ENCODE measurements around the gene MANEA.
"Not testable (repeated sequence)": the region's sequence is repeated elsewhere in the genome, so short reads cannot be mapped to it uniquely, and the experiment has no call there.

MANEA gene

DNA sequence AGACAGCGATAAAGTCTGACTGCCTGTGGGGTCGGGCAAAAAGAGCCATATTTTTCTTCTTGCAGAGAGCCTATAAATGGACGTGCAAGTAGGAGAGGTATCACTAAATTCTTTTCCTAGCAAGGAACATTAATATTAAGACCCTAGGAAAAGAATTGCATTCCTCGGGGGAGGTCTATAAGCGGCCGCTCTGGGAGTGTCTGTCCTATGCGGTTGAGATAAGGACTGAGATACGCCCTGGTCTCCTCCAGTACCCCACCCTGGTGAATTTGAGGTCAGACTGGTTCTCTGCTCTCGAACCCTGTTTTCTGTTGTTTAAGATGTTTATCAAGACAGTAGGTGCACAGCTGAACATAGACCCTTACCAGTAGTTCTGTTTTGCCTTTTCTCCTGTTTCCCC lies 6.9 kb downstream of the MANEA start:
- not testable (repeated sequence) for DNase-seq (ENCODE audit: low spot score); H3K23ac ChIP-seq (ENCODE audit: low read depth, low read length, poor library complexity); H3K9ac ChIP-seq (ENCODE audit: low read depth, low read length, poor library complexity); H3K4ac ChIP-seq (ENCODE audit: low read length); H3K79me1 ChIP-seq (ENCODE audit: low read depth, low read length); H3K36me3 ChIP-seq (replicated peaks in 1 of 2; ENCODE audit: control insufficient read depth in 2 of 2, insufficient read depth in 2 of 2, low read length in 2 of 2); H2BK15ac ChIP-seq (ENCODE audit: low read length); H3K14ac ChIP-seq (ENCODE audit: low read length); H2AK5ac ChIP-seq (ENCODE audit: low read depth, low read length); H4K91ac ChIP-seq (ENCODE audit: low read depth, low read length, poor library complexity); H3K4me1 ChIP-seq (ENCODE audit: control insufficient read depth in 2 of 2, insufficient read depth in 1 of 2, low read depth in 1 of 2, low read length in 2 of 2); H3K4me2 ChIP-seq (ENCODE audit: insufficient read depth, low read length, poor library complexity, severe bottlenecking); H2BK12ac ChIP-seq (ENCODE audit: low read length); H3K9me3 ChIP-seq (replicated peaks in 1 of 2; ENCODE audit: control insufficient read depth in 2 of 2, insufficient read depth in 1 of 2, low read depth in 1 of 2, low read length in 2 of 2); H3K4me3 ChIP-seq (ENCODE audit: low read length in 2 of 2); H2BK5ac ChIP-seq (ENCODE audit: low read length); H3K27me3 ChIP-seq (ENCODE audit: control insufficient read depth in 3 of 3, insufficient read depth in 3 of 3, low read depth in 1 of 3, low read length in 3 of 3); H4K8ac ChIP-seq (ENCODE audit: low read depth, low read length); H3K27ac ChIP-seq (replicated peaks; ENCODE audit: low read length); H3K18ac ChIP-seq (ENCODE audit: low read length); H2BK120ac ChIP-seq (ENCODE audit: low read depth, low read length); H2AFZ ChIP-seq (ENCODE audit: low read length)
- no CpG with 5 or more reads among the region's 9 CpGs for WGBS, 2 donors (ENCODE audit: extremely low coverage in 2 of 2, insufficient read length in 2 of 2, insufficient replicate concordance in 1 of 2)

DNA sequence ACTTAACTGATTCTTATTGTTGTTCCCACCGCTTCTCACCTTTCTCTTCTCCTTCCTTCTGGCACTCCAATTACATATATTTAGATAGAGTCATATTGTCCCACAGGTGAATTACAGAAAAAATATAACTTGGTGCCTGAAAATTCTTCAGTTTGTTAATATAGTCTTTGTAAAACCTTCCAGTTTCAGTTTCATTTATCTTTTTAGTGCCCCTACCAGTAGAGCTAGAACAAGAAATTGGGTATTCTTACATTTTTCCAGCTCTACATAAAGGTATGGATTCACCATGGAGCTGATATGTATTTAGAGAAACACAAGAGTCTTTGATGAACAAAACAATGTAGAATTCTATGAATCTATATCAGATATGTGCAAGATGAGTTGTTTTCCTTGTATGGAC lies 10.7 kb downstream of the MANEA start:
- Histone ChIP-seq H3K36me3 (replicated peaks in 1 of 2; ENCODE audit: control insufficient read depth in 2 of 2, insufficient read depth in 2 of 2, low read length in 2 of 2) (peaks cover 0 to 6% of the 10 kb centered on the region in 2 donors), H2BK120ac (ENCODE audit: low read depth, low read length) (no peak overlapping the region), H3K4me2 (ENCODE audit: insufficient read depth, low read length, poor library complexity, severe bottlenecking) (no peak overlapping the region), H3K9me3 (replicated peaks in 1 of 2; ENCODE audit: control insufficient read depth in 2 of 2, insufficient read depth in 1 of 2, low read depth in 1 of 2, low read length in 2 of 2) (peaks cover 0 to 7% of the 10 kb centered on the region in 2 donors), H2AFZ (ENCODE audit: low read length) (no peak overlapping the region), H2BK5ac (ENCODE audit: low read length) (no peak overlapping the region), H3K23ac (ENCODE audit: low read depth, low read length, poor library complexity) (no peak overlapping the region), H4K8ac (ENCODE audit: low read depth, low read length) (no peak overlapping the region), H3K4me3 (ENCODE audit: low read length in 2 of 2) (no peak overlapping the region), H3K4ac (ENCODE audit: low read length) (no peak overlapping the region), H2AK5ac (ENCODE audit: low read depth, low read length) (no peak overlapping the region), H3K18ac (ENCODE audit: low read length) (no peak overlapping the region), H3K9ac (ENCODE audit: low read depth, low read length, poor library complexity) (no peak overlapping the region), H3K4me1 (ENCODE audit: control insufficient read depth in 2 of 2, insufficient read depth in 1 of 2, low read depth in 1 of 2, low read length in 2 of 2) (no peaks in the 10 kb centered on the region), H3K27ac (replicated peaks; ENCODE audit: low read length) (no peak overlapping the region), H3K14ac (ENCODE audit: low read length) (no peak overlapping the region), H2BK12ac (ENCODE audit: low read length) (no peak overlapping the region), H3K79me1 (ENCODE audit: low read depth, low read length) (no peaks in the 10 kb centered on the region), H3K27me3 (ENCODE audit: control insufficient read depth in 3 of 3, insufficient read depth in 3 of 3, low read depth in 1 of 3, low read length in 3 of 3) (no peaks in the 10 kb centered on the region), H2BK15ac (ENCODE audit: low read length) (no peak overlapping the region), H4K91ac (ENCODE audit: low read depth, low read length, poor library complexity) (no peak overlapping the region)
- no CpG with 5 or more reads among the region's 1 CpG for WGBS, 2 donors (ENCODE audit: extremely low coverage in 2 of 2, insufficient read length in 2 of 2, insufficient replicate concordance in 1 of 2)
- no peak for DNase-seq (ENCODE audit: low spot score)

DNA sequence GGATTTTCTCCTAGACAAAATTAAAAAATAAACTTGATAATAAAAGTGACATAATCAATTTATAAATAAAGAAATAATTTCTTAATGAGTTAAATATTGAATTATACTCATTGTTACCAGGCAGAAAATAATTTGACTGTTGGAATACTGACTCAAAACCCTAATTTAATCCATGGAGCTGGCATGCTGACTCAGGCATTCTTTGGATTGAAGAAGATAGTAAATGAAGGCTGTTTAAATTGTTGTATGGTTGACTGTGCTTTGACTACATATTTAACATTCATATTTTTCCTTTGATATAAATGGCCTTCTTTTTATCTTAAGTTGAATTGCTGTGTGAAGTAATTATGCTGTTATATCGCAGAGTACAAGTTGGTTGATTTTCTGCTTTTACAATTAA lies 11.7 kb downstream of the MANEA start:
- DNase-seq (ENCODE audit: low spot score) = no peak

DNA sequence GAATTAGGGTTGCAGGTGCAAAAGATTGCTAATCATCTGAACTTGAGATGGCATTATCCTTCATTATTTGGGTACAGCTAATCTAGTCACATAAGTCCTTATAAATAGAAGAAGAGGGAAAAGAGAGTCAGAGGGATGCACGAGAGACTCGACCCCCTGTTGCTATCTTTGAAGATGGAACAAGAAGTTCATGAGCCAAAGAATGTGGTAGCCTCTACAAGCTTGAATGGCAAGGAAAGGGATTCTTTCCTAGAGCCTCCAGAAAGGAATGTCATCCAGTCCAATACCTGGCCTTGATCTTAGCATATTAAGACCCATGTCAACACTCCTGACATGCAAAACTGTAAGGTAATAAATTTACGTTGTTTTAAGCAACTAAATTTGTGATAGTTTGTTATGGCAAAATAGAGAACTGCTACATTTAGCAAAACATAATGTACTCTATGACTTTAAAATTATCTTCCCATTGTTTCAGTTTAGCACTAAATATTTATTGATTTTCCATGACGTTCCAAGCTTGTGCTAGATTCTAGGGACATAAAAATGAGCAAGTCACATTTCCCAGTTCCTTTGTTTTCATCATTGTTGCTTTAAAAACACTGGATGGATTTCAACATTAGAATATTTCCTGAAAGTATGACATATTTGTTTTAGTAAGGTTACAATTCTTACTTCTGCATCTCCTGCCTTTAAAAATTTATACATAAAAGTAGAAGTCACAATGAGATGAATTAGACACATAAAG lies 12.7 kb downstream of the MANEA start:
- Histone ChIP-seq H3K36me3 (replicated peaks in 1 of 2; ENCODE audit: control insufficient read depth in 2 of 2, insufficient read depth in 2 of 2, low read length in 2 of 2) (peaks cover 0 to 6% of the 10 kb centered on the region in 2 donors), H4K91ac (ENCODE audit: low read depth, low read length, poor library complexity) (no peak overlapping the region), H2BK12ac (ENCODE audit: low read length) (no peak overlapping the region), H3K18ac (ENCODE audit: low read length) (no peak overlapping the region), H3K9ac (ENCODE audit: low read depth, low read length, poor library complexity) (no peak overlapping the region), H2BK5ac (ENCODE audit: low read length) (no peak overlapping the region), H2BK15ac (ENCODE audit: low read length) (no peak overlapping the region), H3K79me1 (ENCODE audit: low read depth, low read length) (no peaks in the 10 kb centered on the region), H3K4me3 (ENCODE audit: low read length in 2 of 2) (no peak overlapping the region), H3K14ac (ENCODE audit: low read length) (no peak overlapping the region), H3K23ac (ENCODE audit: low read depth, low read length, poor library complexity) (no peak overlapping the region), H4K8ac (ENCODE audit: low read depth, low read length) (no peak overlapping the region), H3K4me1 (ENCODE audit: control insufficient read depth in 2 of 2, insufficient read depth in 1 of 2, low read depth in 1 of 2, low read length in 2 of 2) (no peaks in the 10 kb centered on the region), H3K27me3 (ENCODE audit: control insufficient read depth in 3 of 3, insufficient read depth in 3 of 3, low read depth in 1 of 3, low read length in 3 of 3) (no peaks in the 10 kb centered on the region), H3K4me2 (ENCODE audit: insufficient read depth, low read length, poor library complexity, severe bottlenecking) (no peak overlapping the region), H2AK5ac (ENCODE audit: low read depth, low read length) (no peak overlapping the region), H3K9me3 (replicated peaks in 1 of 2; ENCODE audit: control insufficient read depth in 2 of 2, insufficient read depth in 1 of 2, low read depth in 1 of 2, low read length in 2 of 2) (peaks cover 0 to 7% of the 10 kb centered on the region in 2 donors), H3K27ac (replicated peaks; ENCODE audit: low read length) (no peak overlapping the region), H3K4ac (ENCODE audit: low read length) (no peak overlapping the region), H2AFZ (ENCODE audit: low read length) (no peak overlapping the region), H2BK120ac (ENCODE audit: low read depth, low read length) (no peak overlapping the region)
- no CpG with 5 or more reads among the region's 4 CpGs for WGBS, 2 donors (ENCODE audit: extremely low coverage in 2 of 2, insufficient read length in 2 of 2, insufficient replicate concordance in 1 of 2)
- no peak for DNase-seq (ENCODE audit: low spot score)

More for the DNA sequence above, 11.7 kb downstream of the MANEA start:
- Histone ChIP-seq H3K4me3 (ENCODE audit: low read length in 2 of 2) (no peak overlapping the region), H2BK15ac (ENCODE audit: low read length) (no peak overlapping the region), H4K8ac (ENCODE audit: low read depth, low read length) (no peak overlapping the region), H3K36me3 (replicated peaks in 1 of 2; ENCODE audit: control insufficient read depth in 2 of 2, insufficient read depth in 2 of 2, low read length in 2 of 2) (peaks cover 0 to 6% of the 10 kb centered on the region in 2 donors), H3K23ac (ENCODE audit: low read depth, low read length, poor library complexity) (no peak overlapping the region), H3K4me1 (ENCODE audit: control insufficient read depth in 2 of 2, insufficient read depth in 1 of 2, low read depth in 1 of 2, low read length in 2 of 2) (no peaks in the 10 kb centered on the region), H3K14ac (ENCODE audit: low read length) (no peak overlapping the region), H3K27ac (replicated peaks; ENCODE audit: low read length) (no peak overlapping the region), H2BK120ac (ENCODE audit: low read depth, low read length) (no peak overlapping the region), H2BK5ac (ENCODE audit: low read length) (no peak overlapping the region), H3K79me1 (ENCODE audit: low read depth, low read length) (no peaks in the 10 kb centered on the region), H3K27me3 (ENCODE audit: control insufficient read depth in 3 of 3, insufficient read depth in 3 of 3, low read depth in 1 of 3, low read length in 3 of 3) (no peaks in the 10 kb centered on the region), H3K4ac (ENCODE audit: low read length) (no peak overlapping the region), H3K9me3 (replicated peaks in 1 of 2; ENCODE audit: control insufficient read depth in 2 of 2, insufficient read depth in 1 of 2, low read depth in 1 of 2, low read length in 2 of 2) (peaks cover 0 to 7% of the 10 kb centered on the region in 2 donors), H3K9ac (ENCODE audit: low read depth, low read length, poor library complexity) (no peak overlapping the region), H2AK5ac (ENCODE audit: low read depth, low read length) (no peak overlapping the region), H3K4me2 (ENCODE audit: insufficient read depth, low read length, poor library complexity, severe bottlenecking) (no peak overlapping the region), H2BK12ac (ENCODE audit: low read length) (no peak overlapping the region), H2AFZ (ENCODE audit: low read length) (no peak overlapping the region), H4K91ac (ENCODE audit: low read depth, low read length, poor library complexity) (no peak overlapping the region), H3K18ac (ENCODE audit: low read length) (no peak overlapping the region)
- WGBS, 2 donors (ENCODE audit: extremely low coverage in 2 of 2, insufficient read length in 2 of 2, insufficient replicate concordance in 1 of 2) = no CpG with 5 or more reads among the region's 1 CpG

All from neuronal stem cell (in vitro differentiated cells).